GOT3 (cell line): ENCODE results near the gene PIK3R4.

Experiments used
- DNase-seq: peaks from one replicate; lab custom pipeline; 2025; ENCODE audit warnings: mixed read lengths; lab: John Stamatoyannopoulos, UW

PIK3R4 gene

GRCh38 chr3:130688697-130689470 lies 57.7 kb downstream of the PIK3R4 start:
- no peak for DNase-seq

GRCh38 chr3:130688015-130688688 lies 58.5 kb downstream of the PIK3R4 start:
- no peak for DNase-seq

GRCh38 chr3:130687327-130687726 lies 59.3 kb downstream of the PIK3R4 start:
- DNase-seq: no peak

GRCh38 chr3:130686833-130687232 lies 59.8 kb downstream of the PIK3R4 start:
- no peak for DNase-seq

GRCh38 chr3:130682131-130682530 lies 64.5 kb downstream of the PIK3R4 start:
- no peak for DNase-seq

- DNase-seq: no peak
Measured at GRCh38 chr3:130679218-130679617, 67.4 kb downstream of the PIK3R4 start.

- no peak for DNase-seq
Measured at GRCh38 chr3:130677343-130677742, 69.3 kb downstream of the PIK3R4 start.

GRCh38 chr3:130671545-130672312 lies 74.9 kb downstream of the PIK3R4 start:
- DNase-seq: no peak

GRCh38 chr3:130669740-130670139 lies 76.9 kb downstream of the PIK3R4 start:
- DNase-seq: no peak

GRCh38 chr3:130663092-130663491 lies 83.5 kb downstream of the PIK3R4 start:
- DNase-seq: no peak

- DNase-seq: no peak
Measured at GRCh38 chr3:130662501-130662996, 84.1 kb downstream of the PIK3R4 start.

- no peak for DNase-seq
Measured at GRCh38 chr3:130661140-130661891, 85.3 kb downstream of the PIK3R4 start.

- DNase-seq: no peak
Measured at GRCh38 chr3:130659911-130660310, 86.7 kb downstream of the PIK3R4 start.

- DNase-seq: no peak
Measured at GRCh38 chr3:130658678-130659077, 88.0 kb downstream of the PIK3R4 start.

- no peak for DNase-seq
Measured at GRCh38 chr3:130656627-130657026, 90.0 kb downstream of the PIK3R4 start.

- DNase-seq: no peak
Measured at GRCh38 chr3:130654921-130655320, 91.7 kb downstream of the PIK3R4 start.

GRCh38 chr3:130654091-130654490 lies 92.5 kb downstream of the PIK3R4 start:
- DNase-seq: no peak

- no peak for DNase-seq
Measured at GRCh38 chr3:130649061-130649654, 97.5 kb downstream of the PIK3R4 start.

- no peak for DNase-seq
Measured at GRCh38 chr3:130648293-130648692, 98.3 kb downstream of the PIK3R4 start.

GRCh38 chr3:130645261-130645660 lies 101.4 kb downstream of the PIK3R4 start:
- no peak for DNase-seq

GRCh38 chr3:130644628-130645253 lies 101.9 kb downstream of the PIK3R4 start:
- no peak for DNase-seq
